Measurements from ENCODE around the gene CBFB.

The CBFB gene

DNA sequence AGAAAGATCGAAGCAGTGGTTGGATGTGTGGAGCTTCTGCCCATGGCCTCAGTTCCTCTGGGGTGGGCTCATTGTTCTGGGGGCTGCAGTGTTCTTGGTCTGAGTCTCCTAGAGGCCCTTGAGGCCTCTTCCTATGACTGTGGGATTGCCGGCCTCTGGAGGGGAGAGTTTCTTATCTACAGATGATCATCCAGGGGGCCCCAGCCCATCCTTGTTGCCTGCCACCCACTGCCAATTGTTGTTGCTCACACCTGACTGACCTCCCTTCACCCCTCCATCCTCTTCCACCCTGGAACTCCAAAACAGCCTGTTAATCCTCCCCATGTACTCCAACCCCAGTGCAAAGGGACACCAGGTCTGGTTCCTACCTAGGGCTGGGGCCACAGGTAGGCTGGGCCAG, 116.0 kb downstream of the CBFB start:
- FAIRE-seq = no peak

DNA sequence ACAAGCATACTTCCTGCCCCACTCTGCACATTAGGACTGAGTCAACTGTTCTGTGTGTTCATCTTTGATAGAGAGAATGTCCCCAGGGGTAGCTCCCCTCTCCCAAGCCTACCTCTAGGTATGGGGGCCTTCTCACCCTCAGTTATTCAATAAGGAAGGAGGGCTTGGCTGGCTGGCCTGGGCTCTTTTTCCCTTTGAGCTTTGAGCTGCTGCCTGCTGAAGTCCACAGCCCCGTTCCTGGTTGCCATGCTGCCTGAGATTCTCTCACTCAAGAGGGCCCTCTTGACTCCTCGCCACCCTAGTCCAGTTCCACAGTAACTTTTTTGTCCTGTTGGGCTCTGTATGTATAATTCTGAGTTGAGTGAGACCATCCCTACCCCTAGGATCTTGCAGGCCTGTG, 116.8 kb downstream of the CBFB start:
- FAIRE-seq = no peak

DNA sequence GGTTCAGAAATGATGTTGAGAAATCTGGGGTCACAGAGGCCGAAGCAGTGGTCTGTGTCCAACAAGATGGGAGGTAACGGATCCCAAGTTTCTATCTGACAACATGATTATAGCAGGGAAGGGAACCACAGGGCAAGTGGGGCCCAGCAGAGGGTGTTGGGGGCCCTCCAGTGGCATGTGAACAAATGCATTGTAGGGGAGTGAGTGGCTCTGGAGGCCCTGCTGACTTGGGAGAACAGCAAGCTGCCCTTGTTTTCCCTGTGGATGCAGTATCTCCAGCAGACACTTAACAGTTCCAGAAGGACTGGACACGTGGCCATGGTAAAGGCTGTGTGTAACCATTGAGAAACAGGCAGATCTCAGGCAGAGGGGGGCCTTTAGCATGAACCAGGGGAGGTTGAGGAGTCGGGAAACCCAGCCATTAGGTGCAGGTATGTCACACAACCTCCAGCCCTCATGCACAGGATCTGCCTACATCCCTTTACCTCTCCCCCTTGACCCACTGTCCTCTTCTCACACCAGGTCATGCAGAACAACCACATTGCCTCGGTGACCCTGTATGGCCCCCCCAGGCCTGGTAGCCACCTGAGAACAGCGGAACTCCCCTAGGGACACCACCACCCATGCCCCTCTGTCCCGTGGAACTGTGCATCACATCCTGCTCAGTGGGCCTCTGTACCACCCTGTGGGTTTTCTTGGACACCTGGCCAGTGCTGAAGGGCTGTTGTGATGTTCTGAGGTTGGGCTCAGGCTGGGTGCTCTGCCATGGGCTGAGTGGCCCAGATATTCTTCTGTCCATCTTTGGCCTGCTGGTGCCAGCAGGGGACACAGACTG, 117.8 kb downstream of the CBFB start:
- FAIRE-seq = no peak

DNA sequence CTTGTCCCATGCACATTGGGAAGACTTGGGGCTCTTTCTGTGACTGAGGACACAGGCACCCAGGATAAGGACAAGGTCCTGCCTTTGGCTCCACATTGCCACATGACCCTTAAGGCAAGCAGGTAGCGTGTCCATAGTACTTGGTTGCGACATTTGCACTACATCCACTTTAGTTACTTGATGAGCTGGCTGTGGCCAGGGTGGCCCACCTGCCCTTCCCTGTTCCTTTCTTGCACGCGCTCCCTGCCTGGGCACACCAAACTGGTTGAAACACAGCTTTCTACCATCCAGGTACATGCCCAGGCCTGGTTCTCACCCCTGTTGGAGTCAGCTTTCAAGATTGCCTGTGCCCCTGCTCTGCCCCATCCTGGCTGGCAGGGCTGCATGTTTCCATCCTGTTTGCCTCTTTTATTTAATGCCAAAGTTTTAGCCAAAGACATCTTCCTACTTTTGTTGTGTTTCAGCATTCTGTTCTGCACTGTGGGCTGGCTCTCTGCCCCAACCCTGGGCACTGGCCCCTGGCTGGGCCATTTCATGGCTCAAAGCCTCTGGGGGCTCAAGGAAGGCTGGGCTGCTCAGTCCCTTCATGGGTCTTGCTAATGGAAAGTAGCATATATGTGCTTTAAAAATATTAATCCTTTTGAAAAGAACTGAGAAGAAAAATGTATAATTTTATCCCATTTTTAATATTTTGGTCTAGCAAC, 118.6 kb downstream of the CBFB start:
- no peak for FAIRE-seq

DNA sequence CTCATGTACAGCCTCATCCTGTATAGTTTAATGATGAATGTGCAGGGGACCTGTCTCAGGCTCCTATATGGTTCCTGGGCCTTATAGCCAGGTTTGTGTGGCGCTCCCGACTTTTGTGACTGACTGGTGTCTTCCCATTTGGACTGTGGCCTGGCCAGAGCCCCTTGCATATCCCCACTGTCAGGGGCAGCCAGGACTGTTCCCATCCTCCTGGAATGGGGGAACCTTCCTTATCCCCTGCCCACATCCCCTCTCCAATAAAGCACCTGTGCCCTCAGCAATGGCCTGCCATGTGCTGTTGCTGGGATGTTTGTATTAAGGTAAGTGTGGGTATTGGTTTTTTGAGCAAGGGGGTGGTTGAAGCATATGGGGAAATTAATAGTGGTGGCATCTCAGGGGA, 119.3 kb downstream of the CBFB start:
- FAIRE-seq = no peak

DNA sequence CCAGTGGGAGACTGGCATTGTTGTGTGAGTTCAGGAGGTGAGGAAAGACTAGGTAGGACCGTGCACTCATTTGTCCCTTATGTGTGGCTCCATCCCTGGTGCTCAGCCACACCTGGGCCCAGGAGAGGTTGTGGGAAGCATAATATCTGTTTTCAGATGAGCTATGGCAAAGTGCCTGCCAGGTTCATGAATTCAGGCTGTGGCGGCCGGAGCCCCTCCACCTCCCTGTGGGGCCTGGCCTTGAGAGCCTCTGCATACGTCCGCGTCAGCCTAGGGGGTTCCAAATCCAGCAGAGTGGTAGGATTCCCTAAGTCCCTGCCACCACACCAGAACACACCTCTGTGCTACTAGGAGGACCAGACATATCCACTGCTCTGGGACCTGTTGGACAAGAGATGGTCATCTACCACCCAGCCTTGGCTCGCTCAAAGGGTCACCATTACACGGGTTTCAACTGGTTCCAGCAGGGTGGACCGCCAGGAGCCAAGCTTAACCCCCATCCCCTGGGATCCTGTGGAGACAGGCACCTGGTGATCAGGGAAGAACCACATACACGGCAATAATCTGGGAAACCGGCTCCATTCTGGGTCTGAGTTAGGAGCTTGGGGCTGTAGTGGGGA, 119.8 kb downstream of the CBFB start:
- no peak for FAIRE-seq

DNA sequence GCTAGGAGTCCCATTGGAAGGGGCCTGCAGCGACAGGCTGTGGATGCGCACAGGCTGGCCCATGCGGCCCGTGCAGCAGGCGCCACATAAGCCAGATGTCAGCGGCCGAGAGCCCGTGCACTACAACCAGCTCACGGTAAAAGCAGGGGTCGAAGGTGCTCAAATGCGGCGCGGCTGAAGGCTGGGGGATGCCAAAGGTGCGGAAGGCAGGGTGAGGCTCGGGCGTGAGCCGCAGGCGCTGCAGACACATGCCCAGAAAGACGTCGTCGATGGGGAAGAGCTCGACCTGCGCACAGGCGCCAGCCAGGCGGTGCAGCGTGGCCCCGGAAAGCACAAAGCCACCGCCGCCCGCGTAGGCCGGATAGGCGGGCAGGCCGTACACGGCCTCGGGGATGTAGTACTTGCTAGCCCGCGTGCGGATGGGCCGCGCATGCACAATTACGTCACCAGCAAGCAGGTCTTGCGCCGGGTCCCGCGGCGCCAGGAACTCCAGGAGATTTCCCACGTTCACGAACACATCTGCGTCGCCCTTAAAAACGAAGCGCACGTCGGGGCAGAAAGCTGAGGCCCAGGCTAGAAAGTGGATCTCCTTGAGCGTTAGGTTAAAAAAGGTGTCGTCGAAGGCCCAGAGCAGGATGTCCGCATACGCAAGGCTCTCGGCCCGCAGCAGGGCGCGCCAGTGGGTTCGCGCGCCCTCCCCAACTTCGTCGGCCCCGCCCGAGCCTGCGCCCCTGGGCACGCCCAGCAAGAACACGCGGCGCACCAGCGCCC, 120.5 kb downstream of the CBFB start:
- FAIRE-seq = no peak

DNA sequence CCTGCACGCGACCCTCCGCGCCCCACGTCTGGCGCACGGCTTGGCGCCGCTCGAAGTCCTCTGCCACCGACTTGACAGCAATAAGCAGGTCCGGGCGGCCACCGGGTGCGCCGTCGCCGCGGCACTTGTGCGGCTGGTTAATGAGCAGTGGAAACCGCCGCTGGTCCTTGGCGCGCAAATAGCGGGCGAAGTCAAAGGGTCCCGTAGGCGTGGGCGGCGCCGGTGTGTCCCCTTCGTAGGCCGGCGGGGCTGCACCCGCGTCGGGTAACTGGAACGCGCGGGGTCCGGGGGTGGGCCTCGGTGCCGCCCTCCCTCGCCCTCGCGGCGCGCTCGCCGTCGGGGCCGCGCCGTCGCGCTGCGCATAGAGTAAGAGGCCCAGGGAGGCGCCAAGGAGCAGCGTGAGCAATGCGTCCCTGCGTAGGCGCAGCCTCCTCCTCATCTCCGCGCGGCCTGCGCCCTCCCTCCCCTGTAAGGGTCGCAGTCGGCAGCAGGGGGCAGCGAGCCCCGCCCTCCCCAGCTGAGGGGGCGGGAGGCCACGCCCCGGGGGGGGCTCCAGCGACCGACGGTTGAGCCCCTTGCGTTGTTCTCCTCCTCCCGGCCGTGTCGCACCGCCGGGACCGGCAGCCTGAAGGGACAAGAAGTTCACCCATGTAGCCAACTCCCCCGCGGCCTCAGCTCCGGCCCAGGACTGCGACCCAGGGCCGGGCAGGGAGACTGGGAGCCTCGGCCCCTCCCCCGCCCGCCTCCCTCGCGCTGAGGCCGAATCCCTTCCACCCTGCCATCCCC, 121.3 kb downstream of the CBFB start:
- no peak for FAIRE-seq

All from islet of Langerhans (tissue), 1 donor.